LHCN-M2 (cell line): ENCODE data around the gene ZNF155. TPM values are rescaled to one million over a fixed set of nuclear protein-coding genes. Genes with fewer than 3 reads are reported as not detected.

Experiments
- DNase-seq: peaks from one replicate; pipeline ENCODE4 v3.0.0-alpha.2; 2012; ENCODE audit warnings: low read depth
- total RNA-seq: library from RNA; depleted of rRNA; stranded (reverse); fragments of >200 nt; gene quantifications from 2 replicates; pipeline ENCODE4 v1.2.3, GENCODE V29; 2014; rRNA removed

Gene ZNF155
- total RNA-seq, 1 experiment from 2014 or later: 5.5 TPM

DNA sequence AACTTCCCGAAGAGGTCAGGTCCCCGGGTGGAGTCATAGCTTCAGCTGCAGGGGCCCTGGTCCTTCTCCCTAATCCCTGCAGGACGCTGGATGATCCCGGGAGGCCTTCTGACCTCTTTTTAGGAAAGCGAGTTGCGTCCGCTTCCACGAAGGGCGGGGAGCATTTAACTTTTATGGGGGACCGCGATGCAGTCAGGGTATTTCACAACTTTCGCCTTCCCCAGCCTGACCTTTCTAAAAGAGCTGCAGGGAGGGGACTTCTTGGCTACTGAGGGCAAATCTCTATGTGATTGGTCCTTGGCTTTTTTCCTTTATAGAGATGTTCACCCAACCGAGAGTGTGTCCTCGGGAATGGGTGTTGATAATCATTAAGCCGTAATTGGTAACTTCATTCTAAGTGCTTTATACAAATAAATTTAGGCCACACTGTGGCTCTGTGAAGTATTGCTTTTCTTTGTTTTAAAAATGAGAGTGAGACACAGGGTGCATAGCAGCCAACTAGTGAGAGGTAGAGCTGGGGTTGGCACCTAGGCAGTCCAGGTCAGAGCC, 19.5 kb downstream of the ZNF155 start:
- no peak for DNase-seq

DNA sequence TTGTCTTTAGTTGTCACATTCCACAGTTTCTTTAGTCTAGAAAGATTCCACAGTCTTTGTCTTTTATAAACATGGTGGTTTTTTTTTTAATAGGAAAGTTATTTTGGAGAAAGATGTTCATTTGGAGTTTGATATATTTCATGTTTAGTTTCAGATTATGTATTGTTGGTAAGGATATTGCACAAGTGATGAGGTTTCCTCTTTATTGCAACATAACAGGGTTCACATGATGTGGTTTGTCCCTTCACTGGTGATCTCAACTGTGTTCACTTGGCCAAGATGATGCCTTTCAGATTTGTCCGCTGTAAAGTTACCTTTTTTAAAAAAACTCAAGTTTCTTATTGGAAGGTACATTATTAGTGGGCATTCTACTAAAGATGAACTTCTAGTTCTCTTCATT, 22.0 kb downstream of the ZNF155 start:
- no peak for DNase-seq

DNA sequence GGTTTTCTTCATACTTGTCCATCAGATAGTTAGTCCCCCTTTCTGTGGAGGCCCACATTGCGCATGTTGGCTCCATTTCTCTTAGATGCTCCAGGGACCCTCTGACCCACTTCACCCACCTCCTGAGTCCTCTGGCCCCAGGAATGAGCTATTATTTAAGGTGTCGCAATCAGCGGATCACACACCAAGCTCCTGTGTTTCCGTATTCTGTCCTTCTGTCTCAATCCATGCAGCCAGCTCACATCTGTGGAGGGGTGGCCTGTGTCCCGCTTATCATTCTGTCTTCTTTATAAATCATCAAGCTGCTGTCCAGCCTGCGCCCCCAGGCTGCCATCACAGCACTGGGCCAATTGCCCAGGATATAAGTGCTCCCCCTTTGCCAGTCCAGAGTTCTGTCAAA, 23.5 kb downstream of the ZNF155 start:
- DNase-seq: no peak

DNA sequence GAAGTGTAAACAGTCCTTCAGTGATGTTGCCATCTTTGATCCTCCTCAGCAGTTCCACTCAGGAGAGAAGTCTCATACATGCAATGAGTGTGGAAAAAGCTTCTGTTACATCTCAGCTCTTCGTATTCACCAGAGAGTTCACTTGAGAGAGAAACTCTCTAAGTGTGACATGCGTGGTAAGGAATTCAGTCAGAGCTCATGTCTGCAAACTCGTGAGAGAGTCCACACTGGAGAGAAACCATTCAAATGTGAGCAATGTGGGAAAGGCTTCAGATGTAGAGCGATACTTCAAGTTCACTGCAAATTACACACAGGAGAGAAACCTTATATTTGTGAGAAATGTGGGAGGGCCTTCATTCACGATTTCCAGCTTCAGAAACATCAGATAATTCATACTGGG, 26.5 kb downstream of the ZNF155 start:
- DNase-seq: no peak

DNA sequence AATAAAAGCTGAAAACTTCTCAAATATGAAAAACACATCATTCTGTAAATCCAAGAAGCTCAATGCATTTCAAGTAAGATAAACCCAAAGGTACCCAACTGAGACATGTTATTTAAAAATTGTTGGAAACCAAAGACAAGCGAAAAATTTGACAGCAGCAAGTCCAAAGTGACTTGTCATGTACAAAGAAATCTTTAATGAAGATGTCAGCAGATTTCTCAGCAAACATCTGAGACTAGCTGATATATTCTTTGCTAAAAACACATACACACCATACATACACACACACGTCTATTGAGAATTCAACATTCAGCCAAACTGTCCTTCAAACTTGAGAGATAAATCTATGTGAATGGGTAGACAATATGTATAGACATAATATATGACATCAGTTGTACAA, 35.5 kb downstream of the ZNF155 start:
- DNase-seq: no peak

DNA sequence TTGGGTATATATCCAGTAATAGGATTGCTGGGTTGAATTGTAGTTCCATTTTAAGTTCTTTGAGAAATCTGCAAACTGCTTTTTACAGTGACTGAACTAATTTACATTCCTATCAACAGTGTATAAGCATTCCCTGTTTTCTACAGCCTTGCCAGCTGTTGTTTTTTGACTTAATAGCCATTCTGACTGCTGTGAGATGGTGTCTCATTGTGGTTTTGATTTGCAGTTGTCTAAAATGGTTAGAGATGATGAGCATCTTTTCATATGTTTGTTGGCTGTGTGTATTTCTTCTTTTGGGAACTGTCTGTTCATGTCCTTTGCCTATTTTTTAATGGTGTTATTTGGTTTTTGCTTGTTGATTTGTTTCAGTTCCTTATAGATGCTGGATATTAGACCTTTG, 37.2 kb downstream of the ZNF155 start:
- DNase-seq: peak; percentile 54

DNA sequence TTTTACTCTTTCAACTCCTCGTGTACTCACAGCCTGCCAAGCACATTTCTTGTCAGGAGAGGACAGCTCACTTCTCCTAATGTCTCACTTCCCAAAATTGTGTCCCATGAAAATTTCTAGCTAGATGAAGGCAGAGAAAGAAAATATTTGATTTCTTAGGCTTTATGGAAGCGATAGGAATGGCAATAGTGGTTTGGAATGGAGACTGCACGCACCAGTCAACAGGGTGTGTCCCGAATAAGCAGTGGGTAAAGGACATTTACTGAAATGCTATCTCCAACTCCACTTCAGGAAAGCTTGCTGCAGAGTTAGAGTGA, 40.9 kb downstream of the ZNF155 start:
- no peak for DNase-seq

DNA sequence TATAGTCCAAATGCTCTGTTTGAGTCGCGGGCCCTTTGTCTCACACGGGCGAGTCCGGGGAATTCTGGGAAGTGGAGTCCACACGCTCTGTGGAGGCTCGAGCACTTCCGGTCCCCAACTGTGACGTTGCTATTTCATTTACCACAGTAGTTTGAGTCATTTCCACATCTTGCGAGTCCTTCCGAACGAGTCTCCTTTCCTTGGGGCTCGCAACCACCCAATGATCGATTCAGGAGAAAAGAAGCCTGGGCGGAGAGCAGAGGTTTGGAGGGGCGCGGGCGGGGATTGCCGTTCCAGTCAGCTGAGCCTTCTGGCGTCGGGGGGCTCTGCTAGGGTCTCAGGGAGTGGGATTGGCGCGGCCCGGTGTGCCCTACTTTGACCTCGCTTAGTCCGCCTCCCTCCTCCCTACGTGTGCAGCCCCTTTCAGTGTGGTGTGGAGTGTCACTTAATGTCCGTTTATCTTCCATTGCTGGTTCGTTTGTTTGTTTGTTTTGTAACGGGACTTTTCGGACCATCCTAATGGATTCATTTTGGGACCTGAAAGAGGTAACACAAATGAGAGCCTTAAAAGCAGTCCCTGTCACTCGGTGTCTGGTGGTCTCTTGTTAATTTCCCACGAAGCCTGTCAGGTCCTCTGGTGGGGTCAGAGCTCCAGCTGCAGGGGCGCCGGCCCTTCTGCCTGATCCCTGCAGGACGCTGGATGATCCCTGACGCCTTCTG, 41.4 kb downstream of the ZNF155 start, which contains the start of gene ZNF222:
Gene ZNF222 (plus strand): TSS at position 163 of the 720 bp plus-strand sequence. CDS start 58 bp downstream, at position 221.
- peak; percentile 92 for DNase-seq

DNA sequence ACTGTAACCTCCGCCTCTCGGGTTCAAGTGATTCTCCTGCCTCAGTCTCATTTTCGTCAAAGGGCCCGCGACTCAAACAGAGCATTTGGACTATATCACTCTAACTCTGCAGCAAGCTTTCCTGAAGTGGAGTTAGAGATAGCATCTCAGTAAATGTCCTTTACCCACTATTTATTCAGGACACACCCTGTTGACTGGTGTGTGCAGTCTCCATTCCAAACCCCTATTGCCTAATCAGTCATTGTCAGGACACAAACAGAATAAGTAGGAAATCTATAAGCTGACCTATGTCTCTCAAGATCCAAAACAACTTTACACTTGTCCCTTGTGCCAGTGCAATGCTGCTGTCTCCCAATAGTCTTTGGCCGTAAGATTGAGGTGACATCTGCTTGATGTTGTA, 42.6 kb downstream of the ZNF155 start:
- DNase-seq: no peak

DNA sequence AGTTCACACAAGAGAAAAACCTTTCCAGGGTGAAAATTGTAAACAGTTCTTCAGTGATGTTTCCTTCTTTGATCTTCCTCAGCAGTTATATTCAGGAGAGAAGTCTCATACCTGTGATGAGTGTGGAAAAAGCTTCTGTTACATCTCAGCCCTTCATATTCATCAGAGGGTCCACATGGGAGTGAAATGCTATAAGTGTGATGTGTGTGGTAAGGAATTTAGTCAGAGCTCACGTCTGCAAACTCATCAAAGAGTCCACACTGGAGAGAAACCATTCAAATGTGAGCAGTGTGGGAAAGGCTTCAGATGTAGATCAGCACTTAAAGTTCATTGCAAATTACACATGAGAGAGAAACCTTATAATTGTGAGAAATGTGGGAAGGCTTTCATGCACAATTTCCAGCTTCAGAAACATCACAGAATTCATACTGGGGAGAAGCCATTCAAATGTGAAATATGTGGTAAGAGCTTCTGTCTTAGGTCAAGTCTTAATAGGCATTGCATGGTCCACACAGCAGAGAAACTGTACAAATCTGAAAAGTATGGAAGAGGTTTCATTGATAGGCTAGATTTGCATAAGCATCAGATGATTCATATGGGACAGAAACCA, 48.1 kb downstream of the ZNF155 start:
- no peak for DNase-seq

DNA sequence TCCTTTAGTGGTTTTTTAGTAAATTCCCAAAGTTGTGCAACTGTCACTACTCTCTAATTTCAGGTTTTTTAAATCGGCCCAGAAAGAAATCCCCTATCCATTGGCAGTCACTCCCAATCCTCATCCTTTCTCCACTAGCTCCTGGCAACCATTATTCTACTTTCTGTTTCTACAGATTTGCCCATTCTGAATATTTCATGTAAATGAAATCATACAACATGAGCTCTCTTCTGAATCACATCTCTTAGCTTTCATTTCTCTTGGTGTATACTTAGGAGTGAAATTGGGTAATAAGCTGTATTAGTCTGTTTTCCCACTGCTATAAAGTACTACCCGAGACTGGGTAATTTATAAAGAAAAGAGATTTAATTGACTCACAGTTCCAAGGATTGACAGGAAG, 58.2 kb downstream of the ZNF155 start:
- DNase-seq: no peak

Other genes with a start within 250 kb of the ZNF155 start
- gene SMG9, start 229.2 kb upstream of the ZNF155 start, total RNA-seq: 17.3 and 18.9 TPM in 2 replicates
- gene KCNN4, start 203.2 kb upstream of the ZNF155 start, total RNA-seq: 1.0 and 2.1 TPM in 2 replicates
- not detected in 2 replicates for gene LYPD5, start 181.7 kb upstream of the ZNF155 start, total RNA-seq
- gene ZNF283, start 156.9 kb upstream of the ZNF155 start, total RNA-seq: 8.2 and 9.6 TPM in 2 replicates
- gene ZNF404, start 100.2 kb upstream of the ZNF155 start, total RNA-seq: 1.6 and 1.7 TPM in 2 replicates
- gene ZNF45, start 48.9 kb upstream of the ZNF155 start, total RNA-seq: 9.2 and 14.9 TPM in 2 replicates
- 4.6 and 12.8 TPM in 2 replicates for gene ZNF221, start 33.0 kb upstream of the ZNF155 start, total RNA-seq
- 2.7 and 4.7 TPM in 2 replicates for gene ZNF230, start 18.8 kb downstream of the ZNF155 start, total RNA-seq
- 3.8 and 5.7 TPM in 2 replicates for gene ZNF222, start 41.2 kb downstream of the ZNF155 start, total RNA-seq
- 4.9 and 8.4 TPM in 2 replicates for gene ZNF223, start 67.8 kb downstream of the ZNF155 start, total RNA-seq
- 2.6 and 3.0 TPM in 2 replicates for gene ZNF284, start 88.0 kb downstream of the ZNF155 start, total RNA-seq
- 14.9 and 17.5 TPM in 2 replicates for gene ZNF224, start 110.2 kb downstream of the ZNF155 start, total RNA-seq
- gene ZNF225, start 129.2 kb downstream of the ZNF155 start, total RNA-seq: 3.6 and 3.7 TPM in 2 replicates
- 6.1 and 8.2 TPM in 2 replicates for gene ZNF234, start 157.4 kb downstream of the ZNF155 start, total RNA-seq
- gene ZNF226, start 180.9 kb downstream of the ZNF155 start, total RNA-seq: 22.4 and 24.7 TPM in 2 replicates
- gene ZNF227, start 228.3 kb downstream of the ZNF155 start, total RNA-seq: 17.3 and 19.4 TPM in 2 replicates